ENCODE measurements around the gene ANKRD11.

DNA sequence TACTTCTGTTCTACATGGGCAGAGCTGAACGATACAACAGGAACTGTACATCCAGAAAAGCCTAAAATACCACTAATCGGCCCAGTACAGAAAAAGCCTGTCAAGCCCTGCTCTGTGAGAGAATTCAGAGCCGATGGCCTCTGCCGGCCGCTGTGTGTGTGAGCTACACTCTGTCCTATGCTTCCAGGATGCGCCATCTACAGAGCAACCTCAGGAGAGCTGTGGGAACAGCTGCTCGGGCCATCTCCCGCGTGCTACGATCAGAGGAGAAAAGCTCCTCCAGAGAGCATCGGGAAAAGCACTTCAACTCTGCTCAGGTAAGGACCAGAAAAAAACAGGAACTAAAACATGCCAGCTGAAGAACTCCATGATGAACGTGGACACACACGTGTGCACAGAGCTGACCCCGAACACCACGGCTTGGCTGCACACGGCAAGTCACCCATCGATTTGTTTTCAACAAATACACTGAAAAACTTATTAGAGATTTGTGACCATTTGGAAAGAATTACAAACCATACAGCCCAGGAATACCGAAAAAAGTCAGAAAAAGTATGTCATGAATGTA lies 115.9 kb downstream of the ANKRD11 start:
- TF ChIP-seq POLR2AphosphoS5 (IDR thresholded peaks at IDR 0.05; ENCODE audit: insufficient read depth, low read depth, low read length) (no peak), POLR2A (IDR thresholded peaks at IDR 0.05; ENCODE audit: low read depth, low read length) (no peak), EZH2 (IDR thresholded peaks at IDR 0.05; ENCODE audit: borderline replicate concordance, low read depth, low read length, severe bottlenecking) (no peak), JUN (IDR thresholded peaks at IDR 0.05; ENCODE audit: borderline replicate concordance, insufficient read depth, insufficient read length, low read depth) (no peak), GATA2 (IDR thresholded peaks at IDR 0.05; ENCODE audit: insufficient read depth, insufficient read length, low read depth, low read length) (no peak)
- TF ChIP-seq, protein P1, sequence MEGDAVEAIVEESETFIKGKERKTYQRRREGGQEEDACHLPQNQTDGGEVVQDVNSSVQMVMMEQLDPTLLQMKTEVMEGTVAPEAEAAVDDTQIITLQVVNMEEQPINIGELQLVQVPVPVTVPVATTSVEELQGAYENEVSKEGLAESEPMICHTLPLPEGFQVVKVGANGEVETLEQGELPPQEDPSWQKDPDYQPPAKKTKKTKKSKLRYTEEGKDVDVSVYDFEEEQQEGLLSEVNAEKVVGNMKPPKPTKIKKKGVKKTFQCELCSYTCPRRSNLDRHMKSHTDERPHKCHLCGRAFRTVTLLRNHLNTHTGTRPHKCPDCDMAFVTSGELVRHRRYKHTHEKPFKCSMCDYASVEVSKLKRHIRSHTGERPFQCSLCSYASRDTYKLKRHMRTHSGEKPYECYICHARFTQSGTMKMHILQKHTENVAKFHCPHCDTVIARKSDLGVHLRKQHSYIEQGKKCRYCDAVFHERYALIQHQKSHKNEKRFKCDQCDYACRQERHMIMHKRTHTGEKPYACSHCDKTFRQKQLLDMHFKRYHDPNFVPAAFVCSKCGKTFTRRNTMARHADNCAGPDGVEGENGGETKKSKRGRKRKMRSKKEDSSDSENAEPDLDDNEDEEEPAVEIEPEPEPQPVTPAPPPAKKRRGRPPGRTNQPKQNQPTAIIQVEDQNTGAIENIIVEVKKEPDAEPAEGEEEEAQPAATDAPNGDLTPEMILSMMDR (IDR thresholded peaks at IDR 0.05; ENCODE audit: extremely low read depth in 1 of 2, insufficient read depth in 1 of 2, low read depth in 1 of 2, low read length in 2 of 2): no peak
